HG03196 (cell line): ENCODE results near the gene TBL1X.
"Not testable (repeated sequence)": the region's sequence is repeated elsewhere in the genome, so short reads cannot be mapped to it uniquely, and the experiment has no call there.

ENCODE experiments used
- ATAC-seq: cut with Tn5 transposase; IDR thresholded peaks from one replicate; pipeline ENCODE4 v1.9.1; 2021; ENCODE audit not compliant: unreplicated experiment

The TBL1X gene

GRCh38 chrX:9464435-9465371 is at the start of gene TBL1X:
Gene TBL1X (plus strand): TSS chrX:9465058. CDS start chrX:9653587, 188,529 bp downstream.
- ATAC-seq = no peak

GRCh38 chrX:9416562-9417348 is 48.1 kb upstream of the TBL1X start:
- ATAC-seq = no peak

- ATAC-seq = no peak
Measured at GRCh38 chrX:9418262-9418661, 46.6 kb upstream of the TBL1X start.

- ATAC-seq = no peak
Measured at GRCh38 chrX:9420275-9421265, 44.3 kb upstream of the TBL1X start.

GRCh38 chrX:9429767-9430166 is 35.1 kb upstream of the TBL1X start:
- ATAC-seq = no peak

GRCh38 chrX:9430346-9430921 is 34.4 kb upstream of the TBL1X start:
- ATAC-seq = no peak

GRCh38 chrX:9431281-9431680 is 33.6 kb upstream of the TBL1X start:
- ATAC-seq = no peak

GRCh38 chrX:9433596-9433995 is 31.3 kb upstream of the TBL1X start:
- no peak for ATAC-seq

GRCh38 chrX:9434051-9434550 is 30.8 kb upstream of the TBL1X start:
- ATAC-seq = no peak

- not testable (repeated sequence) for ATAC-seq
Measured at GRCh38 chrX:9435086-9435485, 29.8 kb upstream of the TBL1X start.

GRCh38 chrX:9436812-9437211 is 28.0 kb upstream of the TBL1X start:
- ATAC-seq = no peak

GRCh38 chrX:9438933-9439494 is 25.8 kb upstream of the TBL1X start:
- ATAC-seq = no peak

GRCh38 chrX:9440116-9440844 is 24.6 kb upstream of the TBL1X start:
- no peak for ATAC-seq

- ATAC-seq = no peak
Measured at GRCh38 chrX:9442056-9442455, 22.8 kb upstream of the TBL1X start.

GRCh38 chrX:9443327-9443726 is 21.5 kb upstream of the TBL1X start:
- ATAC-seq = no peak

GRCh38 chrX:9447906-9448305 is 17.0 kb upstream of the TBL1X start:
- no peak for ATAC-seq

- ATAC-seq = no peak
Measured at GRCh38 chrX:9456250-9457074, 8.4 kb upstream of the TBL1X start.

- not testable (repeated sequence) for ATAC-seq
Measured at GRCh38 chrX:9458034-9458433, 6.8 kb upstream of the TBL1X start.
